GM13977 (cell line): ENCODE data around the gene XRCC3.
A peak's percentile ranks its signal among the peaks of the same experiment; 100 is the strongest.

Experiments
- DNase-seq: peaks from one replicate; pipeline ENCODE4 v3.0.0; 2012; ENCODE audit warnings: low spot score
- in situ Hi-C: fragments of 300-500 bp; cut with MboI; formaldehyde crosslinking; loops from one replicate; pipeline ENCODE4 v1.12.0; 2022; ENCODE audit warnings: low sequenced_read_pairs, low pct_unique_long_range_greater_than_20kb, mixed read lengths, inconsistent platforms; ENCODE audit not compliant: unreplicated experiment
- TF ChIP-seq, protein P1 (sequence below): IDR thresholded peaks from 2 replicates; pipeline ENCODE4 v1.5.1; 2012; ENCODE audit warnings: mild to moderate bottlenecking, control low read depth; ENCODE audit not compliant: insufficient read depth; ENCODE audit errors: extremely low read depth, missing control alignments

The XRCC3 gene

DNA sequence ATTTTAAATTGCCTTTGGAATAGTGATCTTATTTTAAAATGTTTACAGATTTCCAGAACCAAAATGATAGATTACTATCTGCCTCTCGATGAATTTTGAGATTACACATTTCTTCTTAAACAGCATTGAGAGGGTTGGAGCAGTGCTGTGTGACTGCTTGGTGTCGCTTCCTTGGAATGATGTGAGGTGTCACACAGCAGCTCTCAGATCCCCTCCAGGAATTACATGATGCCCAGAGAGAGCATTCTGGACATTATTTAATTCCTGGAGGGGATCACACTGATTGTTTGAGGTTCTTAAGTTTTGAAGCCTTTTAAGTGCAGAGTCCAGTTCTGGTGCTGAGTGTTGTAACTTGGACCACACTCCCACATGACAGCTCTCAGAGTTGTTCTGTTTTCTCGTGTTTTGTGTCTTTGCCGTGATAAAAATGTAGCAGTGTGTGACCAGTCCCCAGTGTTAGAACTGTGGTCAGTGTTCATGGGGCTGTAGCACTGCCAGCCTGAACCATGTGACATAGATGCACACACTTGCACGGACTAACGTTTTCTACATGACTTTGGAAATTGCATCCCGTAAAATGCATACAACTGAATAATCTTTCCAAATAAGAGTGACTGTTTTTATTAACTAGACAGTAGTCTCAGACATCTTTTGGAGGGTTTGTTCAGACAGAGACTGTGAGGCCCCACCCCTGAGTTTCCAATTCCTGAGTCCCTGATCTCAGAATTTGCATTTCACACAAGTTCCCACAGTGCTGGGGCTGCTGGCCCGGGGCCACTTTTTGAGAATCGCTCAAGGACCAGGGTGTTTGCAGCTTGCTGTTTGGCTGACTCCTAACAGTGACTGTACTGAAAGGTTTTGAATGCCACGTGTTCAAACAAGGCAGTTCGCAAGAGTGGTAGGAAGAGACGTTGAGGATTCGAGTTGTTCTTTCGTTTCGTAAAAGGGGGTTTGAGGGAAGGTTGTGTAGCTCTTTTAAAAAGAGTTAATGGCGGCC is 26.0 kb downstream of the XRCC3 start:
- TF ChIP-seq, protein P1, sequence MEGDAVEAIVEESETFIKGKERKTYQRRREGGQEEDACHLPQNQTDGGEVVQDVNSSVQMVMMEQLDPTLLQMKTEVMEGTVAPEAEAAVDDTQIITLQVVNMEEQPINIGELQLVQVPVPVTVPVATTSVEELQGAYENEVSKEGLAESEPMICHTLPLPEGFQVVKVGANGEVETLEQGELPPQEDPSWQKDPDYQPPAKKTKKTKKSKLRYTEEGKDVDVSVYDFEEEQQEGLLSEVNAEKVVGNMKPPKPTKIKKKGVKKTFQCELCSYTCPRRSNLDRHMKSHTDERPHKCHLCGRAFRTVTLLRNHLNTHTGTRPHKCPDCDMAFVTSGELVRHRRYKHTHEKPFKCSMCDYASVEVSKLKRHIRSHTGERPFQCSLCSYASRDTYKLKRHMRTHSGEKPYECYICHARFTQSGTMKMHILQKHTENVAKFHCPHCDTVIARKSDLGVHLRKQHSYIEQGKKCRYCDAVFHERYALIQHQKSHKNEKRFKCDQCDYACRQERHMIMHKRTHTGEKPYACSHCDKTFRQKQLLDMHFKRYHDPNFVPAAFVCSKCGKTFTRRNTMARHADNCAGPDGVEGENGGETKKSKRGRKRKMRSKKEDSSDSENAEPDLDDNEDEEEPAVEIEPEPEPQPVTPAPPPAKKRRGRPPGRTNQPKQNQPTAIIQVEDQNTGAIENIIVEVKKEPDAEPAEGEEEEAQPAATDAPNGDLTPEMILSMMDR = no peak
- DNase-seq = peak; percentile 77
- in situ Hi-C loops = no loop called here

DNA sequence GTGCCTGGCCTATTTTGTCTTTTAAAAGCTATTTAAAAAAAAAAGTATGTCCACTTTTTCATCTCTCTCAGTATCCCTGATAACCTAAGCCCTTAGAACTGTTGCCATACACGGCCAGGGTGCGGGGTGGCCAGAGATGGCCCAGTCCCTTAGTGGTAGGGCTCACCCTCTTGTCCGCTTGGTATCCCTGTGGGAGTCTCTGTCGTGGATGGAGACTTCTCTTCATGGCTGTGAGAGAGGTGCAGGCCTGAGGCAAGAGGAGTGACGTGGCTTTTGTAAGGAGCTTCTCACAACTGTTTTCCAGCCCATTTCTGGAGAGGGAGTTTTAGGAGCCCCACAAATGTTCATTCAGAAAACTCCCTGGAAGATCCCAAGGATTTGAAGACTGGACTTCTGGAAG is 26.8 kb downstream of the XRCC3 start:
- TF ChIP-seq, protein P1 = no peak
- DNase-seq = no peak
- in situ Hi-C loops = no loop called here

DNA sequence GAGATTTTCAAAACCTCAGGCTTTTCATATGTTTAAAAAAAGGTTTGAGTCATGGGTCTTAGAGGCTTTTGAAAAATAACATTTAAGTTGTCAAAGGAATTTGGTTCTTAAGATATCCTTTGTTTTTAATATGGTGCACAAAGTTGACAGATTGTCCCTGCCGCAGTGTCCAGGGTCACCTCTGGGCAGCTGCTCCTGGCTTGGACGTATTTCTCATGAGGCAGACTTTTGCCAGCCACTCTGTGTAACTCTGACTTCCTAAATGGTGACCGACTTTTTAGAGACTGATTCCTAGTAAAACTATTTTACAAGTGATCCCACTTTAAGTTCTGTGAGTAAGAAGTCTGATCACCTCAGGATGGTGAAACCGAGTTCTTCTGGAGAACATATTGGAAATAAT is 27.5 kb downstream of the XRCC3 start:
- in situ Hi-C loops = no loop called here
- DNase-seq = no peak
- TF ChIP-seq, protein P1 = no peak

DNA sequence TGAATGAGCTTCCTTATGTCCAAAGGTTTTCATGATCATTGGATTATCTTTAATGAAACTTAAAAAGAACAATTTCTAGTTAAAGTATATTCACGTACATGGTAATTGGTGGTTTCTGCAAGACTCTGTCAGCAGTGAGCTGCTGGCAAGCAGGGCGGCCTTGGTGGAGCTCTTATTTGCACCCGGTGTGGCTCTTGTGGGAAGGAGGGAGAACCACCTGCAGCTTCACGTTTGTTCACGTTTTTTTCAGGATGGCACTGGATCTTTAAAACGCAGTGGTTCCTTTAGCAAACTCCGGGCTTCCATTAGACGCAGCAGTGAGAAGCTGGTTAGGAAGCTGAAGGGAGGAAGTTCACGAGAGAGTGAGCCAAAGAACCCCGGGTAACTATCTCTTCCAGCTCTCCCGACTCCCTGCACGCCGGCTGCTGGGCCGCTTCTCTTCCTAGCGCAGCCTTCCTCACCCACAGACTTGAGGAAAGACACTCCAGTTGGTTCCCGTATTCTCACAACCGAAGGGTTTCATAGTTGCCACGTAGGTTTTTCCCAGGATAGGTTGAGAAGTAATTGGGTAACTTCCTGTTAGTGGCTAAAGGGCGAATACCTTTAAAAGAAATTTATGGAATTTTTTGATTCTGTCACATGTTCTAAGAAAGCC is 28.3 kb downstream of the XRCC3 start:
- no peak for DNase-seq

DNA sequence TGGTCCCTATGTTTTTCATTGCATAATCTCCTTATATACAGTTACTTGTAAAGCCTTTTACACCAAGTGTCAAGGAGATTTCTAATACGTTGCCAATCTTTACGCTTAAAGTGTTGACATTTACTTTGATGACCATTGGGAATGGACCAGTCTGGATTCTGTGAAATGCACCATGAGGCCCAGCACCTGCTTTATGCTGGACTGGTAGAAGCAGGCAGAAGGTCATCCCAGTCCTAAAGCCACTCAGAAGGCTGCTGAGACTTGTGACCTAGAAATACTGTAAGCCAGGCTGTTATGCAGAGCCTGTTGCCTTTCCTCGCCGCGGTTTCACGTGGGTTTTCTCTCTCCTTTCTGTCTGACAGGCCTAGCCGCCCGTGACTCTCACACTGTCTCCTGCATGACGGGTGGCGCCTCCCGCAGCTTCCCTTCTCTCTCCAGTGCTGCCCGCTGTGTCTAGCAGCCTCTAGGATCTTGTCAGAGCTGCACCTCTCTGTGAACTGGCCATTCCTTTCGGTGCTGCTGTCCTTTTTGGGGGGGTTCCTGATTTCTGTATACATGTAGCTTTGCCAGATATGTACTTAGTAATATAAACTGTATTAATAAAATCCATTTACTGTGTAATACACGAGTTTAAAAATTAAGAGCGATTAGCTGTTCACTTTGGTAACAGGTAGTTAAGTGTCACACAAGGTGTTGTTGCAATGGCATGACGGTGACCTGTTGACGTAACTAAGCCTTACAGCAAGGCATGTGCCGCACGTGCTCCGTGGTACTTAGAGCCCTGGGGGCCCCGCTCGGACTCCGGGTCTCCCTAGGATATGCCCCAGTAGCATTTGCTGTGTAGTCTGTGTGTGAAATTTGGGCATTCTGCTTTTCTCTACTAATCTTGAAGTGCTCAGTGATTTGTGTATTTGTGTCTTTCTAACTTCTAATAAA is 29.7 kb downstream of the XRCC3 start:
- TF ChIP-seq, protein P1 = no peak
- in situ Hi-C loops = no loop called here
- DNase-seq = no peak

More for the DNA sequence above, 28.3 kb downstream of the XRCC3 start:
- TF ChIP-seq, protein P1 = no peak
- in situ Hi-C loops = no loop called here

DNA sequence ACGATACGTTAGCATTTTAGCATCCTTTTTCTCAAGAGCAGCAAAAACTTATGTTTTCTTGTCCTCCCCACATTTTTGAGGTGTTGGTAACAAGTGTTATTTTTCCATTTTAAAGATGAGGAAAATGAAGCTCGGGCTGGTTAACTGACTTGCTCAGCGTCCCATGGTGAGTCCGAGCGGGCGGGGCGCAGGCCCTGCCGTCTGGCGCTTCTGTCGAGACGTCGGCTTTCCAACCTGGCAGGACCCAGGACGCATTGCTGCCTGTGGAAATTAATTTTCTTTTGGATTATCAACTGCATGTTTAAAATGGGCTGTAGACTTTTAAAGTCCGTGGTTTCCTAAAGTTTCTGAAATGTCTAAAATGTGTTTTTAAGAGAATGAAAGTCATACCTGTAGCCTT is 30.4 kb downstream of the XRCC3 start:
- no peak for DNase-seq
- TF ChIP-seq, protein P1 = no peak
- in situ Hi-C loops = no loop called here
